GM12878 (cell line): Measurements from ENCODE around the gene KNTC1. TPM values are rescaled to one million over a fixed set of nuclear protein-coding genes. Genes with fewer than 3 reads are reported as not detected.

Source experiments
- CEBPB ChIP-seq, 2 experiments: fragments of 150-350 bp in 1 of 2; IDR thresholded peaks; 2 replicates each; pipeline ENCODE4 v1.6.1; 2012 to 2014; ENCODE audit warnings: low read depth in 2 of 2, low read length in 2 of 2, borderline replicate concordance in 1 of 2, inconsistent platforms in 1 of 2
- ESRRA ChIP-seq: IDR thresholded peaks from 2 replicates; pipeline ENCODE4 v1.6.1; 2012; ENCODE audit warnings: mild to moderate bottlenecking, low read length, improper control_type of control experiment
- ETV6 ChIP-seq, 2 experiments: fragments of 450-650 bp in 1 of 2; IDR thresholded peaks in 1 of 2; conservative IDR thresholded peaks in 1 of 2; 2 replicates each; pipeline ENCODE4 v1.6.1; 2014; ENCODE audit warnings: antibody characterized with exemption in 1 of 2, borderline replicate concordance in 1 of 2, low read depth in 1 of 2, mild to moderate bottlenecking in 1 of 2, moderate library complexity in 1 of 2
- MYB ChIP-seq: fragments of 150-350 bp; IDR thresholded peaks from 2 replicates; pipeline ENCODE4 v1.6.1; 2014; ENCODE audit warnings: mild to moderate bottlenecking, low read depth, low read length, borderline replicate concordance
- POU2F2 ChIP-seq: IDR thresholded peaks from 3 replicates; pipeline ENCODE4 v1.6.1; 2011; ENCODE audit warnings: low read depth, mild to moderate bottlenecking, low read length, borderline replicate concordance
- YY1 ChIP-seq: IDR thresholded peaks from 2 replicates; pipeline ENCODE4 v1.6.1; 2011; ENCODE audit warnings: low read depth, mild to moderate bottlenecking, low read length
- ZBED1 ChIP-seq: IDR thresholded peaks from 2 replicates; pipeline ENCODE4 v1.6.1; 2016; ENCODE audit warnings: borderline replicate concordance
- ZNF217 ChIP-seq: fragments of 450-650 bp; IDR thresholded peaks from 2 replicates; pipeline ENCODE4 v1.6.1; 2017; ENCODE audit warnings: antibody characterized with exemption, mild to moderate bottlenecking
- polyA plus RNA-seq, 11 experiments: library from polyadenylated mRNA; depleted of rRNA in 4 of 11; unstranded in 6 of 11; stranded (reverse) in 5 of 11; fragments of >200 nt; fragmentation: Nextera tagmentation in 4 of 11; fragmentation: Illumina TruSeq in 1 of 11; extraction: Ambion mirVana in 4 of 11; extraction: Trizol in 1 of 11; gene quantifications; 1 replicate in 1 of 11; 2 replicates in 10 of 11; pipeline versions ENCODE4 v1.2.1 to v1.2.3, GENCODE V29; 2011 to 2016; ENCODE audit warnings: inconsistent platforms in 2 of 11, missing spikeins in 2 of 11, low read depth in 1 of 11
- total RNA-seq, 4 experiments: library from RNA; depleted of rRNA in 3 of 4; stranded (reverse); fragments of >200 nt in 3 of 4; fragmentation: Illumina TruSeq in 1 of 4; extraction: Trizol in 1 of 4; gene quantifications; 2 replicates each; pipeline versions ENCODE4 v1.2.1 to v1.2.3, GENCODE V29; 2013 to 2021
- TF ChIP-seq, protein P1 (sequence below): fragments of 450-650 bp; formaldehyde crosslinking; IDR thresholded peaks from 2 replicates; pipeline ENCODE4 v1.4.0; 2022; ENCODE audit warnings: mild to moderate bottlenecking, moderate library complexity
- TF ChIP-seq, protein P2 (sequence below): fragments of 450-650 bp; IDR thresholded peaks from 2 replicates; pipeline ENCODE4 v1.6.1; 2016; ENCODE audit warnings: mild to moderate bottlenecking, moderate library complexity, borderline replicate concordance
- TF ChIP-seq, protein P3 (sequence below): IDR thresholded peaks from 2 replicates; pipeline ENCODE4 v1.6.1; 2012; ENCODE audit warnings: mild to moderate bottlenecking, low read depth, low read length
- TF ChIP-seq, protein P4 (sequence below): fragments of 450-650 bp; IDR thresholded peaks from 2 replicates; pipeline ENCODE4 v1.6.1; 2016; ENCODE audit warnings: mild to moderate bottlenecking
- TF ChIP-seq, protein P5 (sequence below): fragments of 450-650 bp; IDR thresholded peaks from 2 replicates; pipeline ENCODE4 v1.6.1; 2018; ENCODE audit warnings: borderline replicate concordance, mild to moderate bottlenecking; ENCODE audit not compliant: partially characterized antibody

The KNTC1 gene
- total and polyA plus RNA-seq, 10 of the 15 experiments (the other 5 are each of a cell fraction or from before 2014, with no cell fraction given): 37.2 to 118 (median 76.3) TPM

DNA sequence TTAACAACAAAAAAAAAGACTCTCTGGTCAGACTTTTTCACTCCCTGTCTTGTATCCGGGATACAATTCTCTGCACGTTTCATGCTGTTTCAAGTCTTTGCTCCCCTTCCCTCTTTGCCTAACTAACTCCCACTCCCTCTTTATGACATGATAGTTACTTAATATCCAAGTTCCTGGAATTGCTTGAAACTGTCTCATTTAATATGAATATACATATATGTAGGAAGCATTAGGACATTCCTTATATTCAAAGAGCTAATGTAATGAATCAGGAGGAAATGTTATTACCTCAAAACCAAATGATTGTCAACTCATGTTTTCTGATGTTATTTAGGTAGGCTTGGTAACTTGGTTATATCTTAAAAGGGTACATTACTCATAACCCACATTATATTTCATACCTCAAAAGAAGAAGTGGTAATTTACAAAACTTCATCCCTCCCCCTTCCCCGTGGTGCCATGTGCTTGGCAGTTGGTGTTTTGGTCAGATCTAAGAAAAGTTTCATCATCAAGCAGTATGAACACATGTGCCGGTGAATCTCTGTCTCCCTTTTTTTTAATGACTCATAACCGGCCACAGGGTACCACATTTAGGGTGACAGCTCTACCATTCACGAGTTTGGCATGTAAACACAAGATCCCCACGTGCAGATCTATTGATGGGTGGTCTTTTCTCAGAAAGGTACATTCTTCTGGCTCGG, 119.6 kb downstream of the KNTC1 start (continued):
- TF ChIP-seq, protein P1, sequence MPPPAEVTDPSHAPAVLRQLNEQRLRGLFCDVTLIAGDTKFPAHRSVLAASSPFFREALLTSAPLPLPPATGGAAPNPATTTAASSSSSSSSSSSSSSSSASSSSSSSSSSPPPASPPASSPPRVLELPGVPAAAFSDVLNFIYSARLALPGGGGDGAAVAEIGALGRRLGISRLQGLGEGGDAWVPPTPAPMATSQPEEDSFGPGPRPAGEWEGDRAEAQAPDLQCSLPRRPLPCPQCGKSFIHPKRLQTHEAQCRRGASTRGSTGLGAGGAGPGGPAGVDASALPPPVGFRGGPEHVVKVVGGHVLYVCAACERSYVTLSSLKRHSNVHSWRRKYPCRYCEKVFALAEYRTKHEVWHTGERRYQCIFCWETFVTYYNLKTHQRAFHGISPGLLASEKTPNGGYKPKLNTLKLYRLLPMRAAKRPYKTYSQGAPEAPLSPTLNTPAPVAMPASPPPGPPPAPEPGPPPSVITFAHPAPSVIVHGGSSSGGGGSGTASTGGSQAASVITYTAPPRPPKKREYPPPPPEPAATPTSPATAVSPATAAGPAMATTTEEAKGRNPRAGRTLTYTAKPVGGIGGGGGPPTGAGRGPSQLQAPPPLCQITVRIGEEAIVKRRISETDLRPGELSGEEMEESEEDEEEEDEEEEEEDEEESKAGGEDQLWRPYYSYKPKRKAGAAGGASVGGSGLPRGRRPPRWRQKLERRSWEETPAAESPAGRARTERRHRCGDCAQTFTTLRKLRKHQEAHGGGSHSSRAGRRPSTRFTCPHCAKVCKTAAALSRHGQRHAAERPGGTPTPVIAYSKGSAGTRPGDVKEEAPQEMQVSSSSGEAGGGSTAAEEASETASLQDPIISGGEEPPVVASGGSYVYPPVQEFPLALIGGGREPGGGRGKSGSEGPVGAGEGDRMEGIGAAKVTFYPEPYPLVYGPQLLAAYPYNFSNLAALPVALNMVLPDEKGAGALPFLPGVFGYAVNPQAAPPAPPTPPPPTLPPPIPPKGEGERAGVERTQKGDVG (CRISPR knock-in tag): no peak
- TF ChIP-seq ESRRA (no peak), CEBPB (IDR thresholded peaks at IDR 0.05; ENCODE audit: borderline replicate concordance in 1 of 2, low read depth in 2 of 2, low read length in 2 of 2) (peak in 1 of 2 experiments; percentile 89; a peak in 2 of 4 replicates), ZBED1 (peak; percentile 93), YY1 (0 out of 2 replicates have a peak, but pooled peaks have one; percentile 22), ETV6 (conservative IDR thresholded peaks at IDR 0.05 in 1 of 2, IDR thresholded peaks at IDR 0.05 in 1 of 2; ENCODE audit: borderline replicate concordance in 1 of 2, low read depth in 1 of 2) (peak in 1 of 2 experiments; percentile 79; a peak in 1 of 4 replicates), MYB (no peak), POU2F2 (no peak; the same call in 2 of the 3 replicates), ZNF217 (no peak)
- TF ChIP-seq, protein P2, sequence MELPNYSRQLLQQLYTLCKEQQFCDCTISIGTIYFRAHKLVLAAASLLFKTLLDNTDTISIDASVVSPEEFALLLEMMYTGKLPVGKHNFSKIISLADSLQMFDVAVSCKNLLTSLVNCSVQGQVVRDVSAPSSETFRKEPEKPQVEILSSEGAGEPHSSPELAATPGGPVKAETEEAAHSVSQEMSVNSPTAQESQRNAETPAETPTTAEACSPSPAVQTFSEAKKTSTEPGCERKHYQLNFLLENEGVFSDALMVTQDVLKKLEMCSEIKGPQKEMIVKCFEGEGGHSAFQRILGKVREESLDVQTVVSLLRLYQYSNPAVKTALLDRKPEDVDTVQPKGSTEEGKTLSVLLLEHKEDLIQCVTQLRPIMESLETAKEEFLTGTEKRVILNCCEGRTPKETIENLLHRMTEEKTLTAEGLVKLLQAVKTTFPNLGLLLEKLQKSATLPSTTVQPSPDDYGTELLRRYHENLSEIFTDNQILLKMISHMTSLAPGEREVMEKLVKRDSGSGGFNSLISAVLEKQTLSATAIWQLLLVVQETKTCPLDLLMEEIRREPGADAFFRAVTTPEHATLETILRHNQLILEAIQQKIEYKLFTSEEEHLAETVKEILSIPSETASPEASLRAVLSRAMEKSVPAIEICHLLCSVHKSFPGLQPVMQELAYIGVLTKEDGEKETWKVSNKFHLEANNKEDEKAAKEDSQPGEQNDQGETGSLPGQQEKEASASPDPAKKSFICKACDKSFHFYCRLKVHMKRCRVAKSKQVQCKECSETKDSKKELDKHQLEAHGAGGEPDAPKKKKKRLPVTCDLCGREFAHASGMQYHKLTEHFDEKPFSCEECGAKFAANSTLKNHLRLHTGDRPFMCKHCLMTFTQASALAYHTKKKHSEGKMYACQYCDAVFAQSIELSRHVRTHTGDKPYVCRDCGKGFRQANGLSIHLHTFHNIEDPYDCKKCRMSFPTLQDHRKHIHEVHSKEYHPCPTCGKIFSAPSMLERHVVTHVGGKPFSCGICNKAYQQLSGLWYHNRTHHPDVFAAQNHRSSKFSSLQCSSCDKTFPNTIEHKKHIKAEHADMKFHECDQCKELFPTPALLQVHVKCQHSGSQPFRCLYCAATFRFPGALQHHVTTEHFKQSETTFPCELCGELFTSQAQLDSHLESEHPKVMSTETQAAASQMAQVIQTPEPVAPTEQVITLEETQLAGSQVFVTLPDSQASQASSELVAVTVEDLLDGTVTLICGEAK: no peak; the same call in 1 of the 2 replicates
- TF ChIP-seq, protein P3, sequence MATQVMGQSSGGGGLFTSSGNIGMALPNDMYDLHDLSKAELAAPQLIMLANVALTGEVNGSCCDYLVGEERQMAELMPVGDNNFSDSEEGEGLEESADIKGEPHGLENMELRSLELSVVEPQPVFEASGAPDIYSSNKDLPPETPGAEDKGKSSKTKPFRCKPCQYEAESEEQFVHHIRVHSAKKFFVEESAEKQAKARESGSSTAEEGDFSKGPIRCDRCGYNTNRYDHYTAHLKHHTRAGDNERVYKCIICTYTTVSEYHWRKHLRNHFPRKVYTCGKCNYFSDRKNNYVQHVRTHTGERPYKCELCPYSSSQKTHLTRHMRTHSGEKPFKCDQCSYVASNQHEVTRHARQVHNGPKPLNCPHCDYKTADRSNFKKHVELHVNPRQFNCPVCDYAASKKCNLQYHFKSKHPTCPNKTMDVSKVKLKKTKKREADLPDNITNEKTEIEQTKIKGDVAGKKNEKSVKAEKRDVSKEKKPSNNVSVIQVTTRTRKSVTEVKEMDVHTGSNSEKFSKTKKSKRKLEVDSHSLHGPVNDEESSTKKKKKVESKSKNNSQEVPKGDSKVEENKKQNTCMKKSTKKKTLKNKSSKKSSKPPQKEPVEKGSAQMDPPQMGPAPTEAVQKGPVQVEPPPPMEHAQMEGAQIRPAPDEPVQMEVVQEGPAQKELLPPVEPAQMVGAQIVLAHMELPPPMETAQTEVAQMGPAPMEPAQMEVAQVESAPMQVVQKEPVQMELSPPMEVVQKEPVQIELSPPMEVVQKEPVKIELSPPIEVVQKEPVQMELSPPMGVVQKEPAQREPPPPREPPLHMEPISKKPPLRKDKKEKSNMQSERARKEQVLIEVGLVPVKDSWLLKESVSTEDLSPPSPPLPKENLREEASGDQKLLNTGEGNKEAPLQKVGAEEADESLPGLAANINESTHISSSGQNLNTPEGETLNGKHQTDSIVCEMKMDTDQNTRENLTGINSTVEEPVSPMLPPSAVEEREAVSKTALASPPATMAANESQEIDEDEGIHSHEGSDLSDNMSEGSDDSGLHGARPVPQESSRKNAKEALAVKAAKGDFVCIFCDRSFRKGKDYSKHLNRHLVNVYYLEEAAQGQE: no peak
- TF ChIP-seq, protein P4, sequence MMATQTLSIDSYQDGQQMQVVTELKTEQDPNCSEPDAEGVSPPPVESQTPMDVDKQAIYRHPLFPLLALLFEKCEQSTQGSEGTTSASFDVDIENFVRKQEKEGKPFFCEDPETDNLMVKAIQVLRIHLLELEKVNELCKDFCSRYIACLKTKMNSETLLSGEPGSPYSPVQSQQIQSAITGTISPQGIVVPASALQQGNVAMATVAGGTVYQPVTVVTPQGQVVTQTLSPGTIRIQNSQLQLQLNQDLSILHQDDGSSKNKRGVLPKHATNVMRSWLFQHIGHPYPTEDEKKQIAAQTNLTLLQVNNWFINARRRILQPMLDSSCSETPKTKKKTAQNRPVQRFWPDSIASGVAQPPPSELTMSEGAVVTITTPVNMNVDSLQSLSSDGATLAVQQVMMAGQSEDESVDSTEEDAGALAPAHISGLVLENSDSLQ: peak; percentile 66
- TF ChIP-seq, protein P5, sequence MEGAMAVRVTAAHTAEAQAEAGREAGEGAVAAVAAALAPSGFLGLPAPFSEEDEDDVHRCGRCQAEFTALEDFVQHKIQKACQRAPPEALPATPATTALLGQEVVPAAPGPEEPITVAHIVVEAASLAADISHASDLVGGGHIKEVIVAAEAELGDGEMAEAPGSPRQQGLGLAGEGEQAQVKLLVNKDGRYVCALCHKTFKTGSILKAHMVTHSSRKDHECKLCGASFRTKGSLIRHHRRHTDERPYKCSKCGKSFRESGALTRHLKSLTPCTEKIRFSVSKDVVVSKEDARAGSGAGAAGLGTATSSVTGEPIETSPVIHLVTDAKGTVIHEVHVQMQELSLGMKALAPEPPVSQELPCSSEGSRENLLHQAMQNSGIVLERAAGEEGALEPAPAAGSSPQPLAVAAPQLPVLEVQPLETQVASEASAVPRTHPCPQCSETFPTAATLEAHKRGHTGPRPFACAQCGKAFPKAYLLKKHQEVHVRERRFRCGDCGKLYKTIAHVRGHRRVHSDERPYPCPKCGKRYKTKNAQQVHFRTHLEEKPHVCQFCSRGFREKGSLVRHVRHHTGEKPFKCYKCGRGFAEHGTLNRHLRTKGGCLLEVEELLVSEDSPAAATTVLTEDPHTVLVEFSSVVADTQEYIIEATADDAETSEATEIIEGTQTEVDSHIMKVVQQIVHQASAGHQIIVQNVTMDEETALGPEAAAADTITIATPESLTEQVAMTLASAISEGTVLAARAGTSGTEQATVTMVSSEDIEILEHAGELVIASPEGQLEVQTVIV: no peak
